IMR-90 (cell line): ENCODE results near the gene EFNA5. TPM values are rescaled to one million over a fixed set of nuclear protein-coding genes. Genes with fewer than 3 reads are reported as not detected.
A peak's percentile ranks its signal among the peaks of the same experiment; 100 is the strongest.

Experiments used
- ATAC-seq: fragments of 200-7000 bp; cut with Tn5 transposase; 2 replicates; pipeline ENCODE4 v1.9.1; 2020; ENCODE audit warnings: low read depth, mild to moderate bottlenecking, moderate library complexity
- BruUV-seq: library from RNA; stranded (reverse); fragments of 400-500 nt; replicated peaks from 2 replicates; lab custom pipeline; 2021; lab: Mats Ljungman, UMichigan
- CTCF ChIA-PET: fragments of 300-600 bp; formaldehyde crosslinking; extraction: SDS; loops from one replicate; lab custom pipeline; 2021; ENCODE audit warnings: antibody characterized with exemption; lab: Yijun Ruan, JAX
- POLR2A ChIA-PET: fragments of 300-600 bp; sonication (Branson Sonifier 250); formaldehyde crosslinking; loops from one replicate; lab custom pipeline; 2022; ENCODE audit warnings: antibody characterized with exemption; ENCODE audit not compliant: unreplicated experiment; lab: Charles Lee
- DNase-seq: peaks from one replicate; pipeline ENCODE4 v3.0.0; 2013
- H2AFZ ChIP-seq: replicated peaks from 2 replicates; pipeline ENCODE3; 2013; ENCODE audit warnings: low read length, mild to moderate bottlenecking; ENCODE audit not compliant: poor library complexity
- H2AK5ac ChIP-seq: 2 replicates; pipeline ENCODE4 v1.6.1; 2013; ENCODE audit warnings: low read depth, low read length, inconsistent platforms
- H2AK9ac ChIP-seq: replicated peaks from 2 replicates; pipeline ENCODE3; 2013; ENCODE audit warnings: mild to moderate bottlenecking, low read depth, low read length, moderate library complexity; ENCODE audit not compliant: poor library complexity
- H2BK120ac ChIP-seq: 2 replicates; pipeline ENCODE4 v1.6.1; 2013; ENCODE audit warnings: low read depth, low read length, inconsistent platforms
- H2BK15ac ChIP-seq: 3 replicates; pipeline ENCODE4 v1.6.1; 2013; ENCODE audit warnings: low read depth, low read length, inconsistent platforms
- H2BK20ac ChIP-seq: 2 replicates; pipeline ENCODE4 v1.6.1; 2013; ENCODE audit warnings: low read depth, mild to moderate bottlenecking, inconsistent platforms, low read length, moderate library complexity
- H2BK5ac ChIP-seq: 2 replicates; pipeline ENCODE4 v1.6.1; 2013; ENCODE audit warnings: mild to moderate bottlenecking, low read depth, low read length, inconsistent platforms; ENCODE audit not compliant: poor library complexity, severe bottlenecking
- H3K14ac ChIP-seq: replicated peaks from 2 replicates; pipeline ENCODE4 v1.6.1; 2013; ENCODE audit warnings: low read depth, low read length, inconsistent platforms
- H3K18ac ChIP-seq: 2 replicates; pipeline ENCODE4 v1.6.1; 2013; ENCODE audit warnings: low read depth, low read length, control low read depth
- H3K23ac ChIP-seq: 2 replicates; pipeline ENCODE4 v1.6.1; 2013; ENCODE audit warnings: low read depth, low read length, inconsistent platforms
- H3K27ac ChIP-seq: 2 replicates; pipeline ENCODE4 v1.5.1; 2013; ENCODE audit warnings: mild to moderate bottlenecking, control low read depth, low read length; ENCODE audit not compliant: insufficient read depth
- H3K27me3 ChIP-seq: 2 replicates; pipeline ENCODE4 v1.6.1; 2013; ENCODE audit warnings: low read length; ENCODE audit not compliant: control insufficient read depth, insufficient read depth
- H3K36me3 ChIP-seq: 2 replicates; pipeline ENCODE4 v1.6.1; 2013; ENCODE audit warnings: low read length, mixed read lengths; ENCODE audit not compliant: control insufficient read depth, insufficient read depth
- H3K4ac ChIP-seq: 2 replicates; pipeline ENCODE4 v1.6.1; 2013; ENCODE audit warnings: low read depth, low read length, inconsistent platforms
- H3K4me1 ChIP-seq: 2 replicates; pipeline ENCODE4 v1.6.1; 2013; ENCODE audit warnings: low read length, mixed read lengths; ENCODE audit not compliant: control insufficient read depth, insufficient read depth
- H3K4me2 ChIP-seq: 2 replicates; pipeline ENCODE4 v1.6.1; 2013; ENCODE audit warnings: low read depth, mild to moderate bottlenecking, control low read depth, low read length, moderate library complexity
- H3K4me3 ChIP-seq: 2 replicates; pipeline ENCODE4 v1.5.1; 2013; ENCODE audit warnings: low read depth, mild to moderate bottlenecking, control low read depth, low read length, moderate library complexity; ENCODE audit not compliant: insufficient read depth
- H3K56ac ChIP-seq: 2 replicates; pipeline ENCODE4 v1.6.1; 2013; ENCODE audit warnings: low read length, inconsistent platforms; ENCODE audit not compliant: insufficient read depth; ENCODE audit errors: extremely low read depth
- H3K79me1 ChIP-seq, 2 experiments: 2 replicates each; pipeline ENCODE4 v1.6.1; 2013; ENCODE audit warnings: low read length in 2 of 2, inconsistent platforms in 1 of 2, low read depth in 1 of 2
- H3K9ac ChIP-seq: 2 replicates; pipeline ENCODE4 v1.6.1; 2013; ENCODE audit warnings: low read depth, low read length, control low read depth
- H3K9me1 ChIP-seq: 2 replicates; pipeline ENCODE4 v1.6.1; 2013; ENCODE audit warnings: low read length, inconsistent platforms; ENCODE audit not compliant: insufficient read depth
- H3K9me3 ChIP-seq: 2 replicates; pipeline ENCODE4 v1.6.1; 2013; ENCODE audit warnings: low read length; ENCODE audit not compliant: control insufficient read depth, insufficient read depth
- H4K20me1 ChIP-seq: 2 replicates; pipeline ENCODE4 v1.6.1; 2013; ENCODE audit warnings: low read length, inconsistent platforms; ENCODE audit not compliant: insufficient read depth
- H4K5ac ChIP-seq: 2 replicates; pipeline ENCODE4 v1.6.1; 2013; ENCODE audit warnings: mild to moderate bottlenecking, low read depth, low read length, control low read depth
- H4K8ac ChIP-seq, 2 experiments: 2 replicates each; pipeline ENCODE4 v1.6.1; 2013; ENCODE audit warnings: low read depth in 2 of 2, low read length in 2 of 2, control low read depth in 1 of 2, inconsistent platforms in 1 of 2
- H4K91ac ChIP-seq: 2 replicates; pipeline ENCODE4 v1.6.1; 2013; ENCODE audit warnings: low read depth, low read length, inconsistent platforms; ENCODE audit not compliant: insufficient read depth
- CEBPB ChIP-seq: IDR thresholded peaks from 2 replicates; pipeline ENCODE4 v1.6.1; 2012; ENCODE audit warnings: low read depth, low read length, improper control_type of control experiment
- CHD1 ChIP-seq: IDR thresholded peaks from 2 replicates; pipeline ENCODE4 v1.6.1; 2012; ENCODE audit warnings: low read depth, low read length, improper control_type of control experiment
- CTCF ChIP-seq: conservative IDR thresholded peaks from 2 replicates; pipeline ENCODE4 v1.5.1; 2012; ENCODE audit warnings: mild to moderate bottlenecking, low read depth, low read length, improper control_type of control experiment
- ELK1 ChIP-seq: fragments of 150-350 bp; IDR thresholded peaks from 2 replicates; pipeline ENCODE4 v1.6.1; 2016; ENCODE audit warnings: low read depth, mild to moderate bottlenecking, low read length, moderate library complexity, borderline replicate concordance
- FOS ChIP-seq: fragments of 150-350 bp; IDR thresholded peaks from 2 replicates; pipeline ENCODE4 v1.6.1; 2016; ENCODE audit warnings: low read depth, low read length
- MAZ ChIP-seq: IDR thresholded peaks from 2 replicates; pipeline ENCODE4 v1.6.1; 2012; ENCODE audit warnings: low read depth, mild to moderate bottlenecking, low read length, improper control_type of control experiment, moderate library complexity, borderline replicate concordance
- MXI1 ChIP-seq: IDR thresholded peaks from 2 replicates; pipeline ENCODE4 v1.6.1; 2012; ENCODE audit warnings: low read depth, mild to moderate bottlenecking, low read length, moderate library complexity, borderline replicate concordance
- POLR2A ChIP-seq: IDR thresholded peaks from 2 replicates; pipeline ENCODE4 v1.6.1; 2012; ENCODE audit warnings: mild to moderate bottlenecking, low read depth, low read length
- RAD21 ChIP-seq: IDR thresholded peaks from 2 replicates; pipeline ENCODE4 v1.6.1; 2012; ENCODE audit warnings: low read length, improper control_type of control experiment
- RCOR1 ChIP-seq: IDR thresholded peaks from 2 replicates; pipeline ENCODE4 v1.6.1; 2012; ENCODE audit warnings: mild to moderate bottlenecking, low read length, improper control_type of control experiment; ENCODE audit not compliant: insufficient replicate concordance
- SMC3 ChIP-seq: fragments of 150-350 bp; IDR thresholded peaks from 2 replicates; pipeline ENCODE4 v1.6.1; 2016; ENCODE audit warnings: low read depth, mild to moderate bottlenecking, antibody characterized with exemption, low read length, moderate library complexity
- USF2 ChIP-seq: fragments of 150-350 bp; IDR thresholded peaks from 2 replicates; pipeline ENCODE4 v1.6.1; 2017; ENCODE audit warnings: mild to moderate bottlenecking, antibody characterized with exemption, low read length, low read depth
- WGBS, 2 experiments: methylation state at CpG; one replicate each; pipeline versions ENCODE4 v1.1.5 to v1.1.7; 2013; ENCODE audit warnings: missing lambda C conversion rate in 2 of 2; ENCODE audit not compliant: insufficient read length in 1 of 2; ENCODE audit errors: extremely low coverage in 2 of 2; 5-methylcytosine and 5-hydroxymethylcytosine counted together
- dilution Hi-C: fragments of 300-500 bp; cut with HindIII; formaldehyde crosslinking; loops from one replicate; pipeline ENCODE4 v1.14.3; 2018; ENCODE audit warnings: low sequenced_read_pairs; ENCODE audit not compliant: unreplicated experiment
- in situ Hi-C: fragments of 300-500 bp; cut with MboI; formaldehyde crosslinking; loops from 3 replicates; pipeline ENCODE4 v1.14.3; 2019; ENCODE audit warnings: low sequenced_read_pairs, inconsistent platforms, mixed read lengths
- intact Hi-C: fragments of 100-400 bp; cut with micrococcal nuclease; formaldehyde crosslinking; loops from 2 replicates; pipeline ENCODE4 v1.10.0; 2022
- polyA plus RNA-seq, 3 experiments: library from polyadenylated mRNA; depleted of rRNA; stranded (reverse); fragments of >200 nt; gene quantifications; 2 replicates each; pipeline ENCODE4 v1.2.3, GENCODE V29; 2012; ENCODE audit warnings: low replicate concordance in 1 of 3
- total RNA-seq: library from RNA; depleted of rRNA; stranded (reverse); fragments of >200 nt; gene quantifications from 2 replicates; pipeline ENCODE4 v1.2.3, GENCODE V29; 2012

EFNA5 gene
- total and polyA plus RNA-seq, 2 of the 4 experiments (the other 2 are of a cell fraction): 1.5 to 1.6 TPM

GRCh38 chr5:107571621-107572536, 98.9 kb downstream of the EFNA5 start:
- peak overlapping the region; percentile 17 to 59 for H4K8ac ChIP-seq
- intact Hi-C loops: loop anchor here (1.0 to 5.0 kb wide), 4 partner anchors 101 to 1305 kb away; no protein-coding TSS in a partner anchor
- CTCF ChIA-PET: interaction anchor here (0.6 to 2.6 kb wide), 26 partner anchors 9 to 448 kb away, joined by 3 to 20 read pairs (median 4); no protein-coding TSS in a partner anchor
- TF ChIP-seq ELK1 (no peak), RCOR1 (no peak), RAD21 (peak; percentile 83), CEBPB (no peak), CTCF (peak; percentile 85), MAZ (no peak; the same call in 1 of the 2 replicates), POLR2A (no peak), CHD1 (no peak), USF2 (no peak), SMC3 (peak; percentile 81), FOS (no peak), MXI1 (no peak)

More at GRCh38 chr5:107571621-107572536, 98.9 kb downstream of the EFNA5 start:
- Histone ChIP-seq H2BK20ac (peak overlapping the region; percentile 83), H3K23ac (peak overlapping the region; percentile 66; the same call in 1 of the 2 replicates), H3K9ac (peak overlapping the region; percentile 37), H3K14ac (peak overlapping the region; percentile 83), H4K20me1 (no peaks in the 10 kb centered on the region), H4K91ac (peak overlapping the region; percentile 64), H3K9me3 (no peaks in the 10 kb centered on the region), H2BK5ac (no peak overlapping the region), H3K36me3 (no peaks in the 10 kb centered on the region), H2AFZ (peak overlapping the region; percentile 85), H3K27ac (no peak overlapping the region), H2AK9ac (peak overlapping the region; percentile 47), H3K56ac (peak overlapping the region; percentile 13; the same call in 1 of the 2 replicates), H4K5ac (peak overlapping the region; percentile 4), H2BK15ac (peak overlapping the region; percentile 67), H3K4ac (peak overlapping the region; percentile 72), H2AK5ac (peak overlapping the region; percentile 28; the same call in 1 of the 2 replicates), H2BK120ac (peak overlapping the region; percentile 75), H3K4me1 (0 out of 2 replicates have a peak, but pooled peaks cover 1% of the 10 kb centered on the region), H3K18ac (peak overlapping the region; percentile 47; the same call in 1 of the 2 replicates), H3K4me3 (peak overlapping the region; percentile 32; the same call in 1 of the 2 replicates), H3K27me3 (no peaks in the 10 kb centered on the region), H3K79me1 (peaks cover 0 to 4% of the 10 kb centered on the region in 2 experiments; a peak in 2 of 4 replicates), H3K9me1 (0 out of 2 replicates have a peak, but pooled peaks cover 3% of the 10 kb centered on the region), H3K4me2 (peak overlapping the region; percentile 82)
- ATAC-seq: peak; percentile 91
- in situ Hi-C loops: no loop called here
- dilution Hi-C loops: no loop called here
- WGBS, 2 experiments: 27% methylated on average over 6 of the region's 26 CpGs; no CpG with 5 or more reads in 1 of the 2 experiments
- no TSS peak for BruUV-seq
- DNase-seq: peak; percentile 84
- POLR2A ChIA-PET: no interaction called here
